Panc1 (cell line): ENCODE measurements around the gene SMARCA1. TPM values are rescaled to one million over a fixed set of nuclear protein-coding genes. Genes with fewer than 3 reads are reported as not detected.

Experiments
- ATAC-seq: fragments of 200-7000 bp; cut with Tn5 transposase; 2 replicates; pipeline ENCODE4 v1.9.1; 2020; ENCODE audit warnings: mild to moderate bottlenecking, moderate library complexity
- BruUV-seq: library from RNA; stranded (reverse); fragments of 400-500 nt; replicated peaks from 2 replicates; lab custom pipeline; 2021; lab: Mats Ljungman, UMichigan
- CTCF ChIA-PET: fragments of 300-600 bp; sonication (Branson Sonifier 250); formaldehyde crosslinking; loops from one replicate; lab custom pipeline; 2022; ENCODE audit warnings: antibody characterized with exemption; lab: Charles Lee
- POLR2A ChIA-PET: fragments of 300-600 bp; sonication (Branson Sonifier 250); formaldehyde crosslinking; loops from one replicate; lab custom pipeline; 2022; ENCODE audit warnings: antibody characterized with exemption; lab: Charles Lee
- DNase-seq: peaks from one replicate; pipeline ENCODE4 v3.0.0-alpha.2; 2010; ENCODE audit warnings: low read depth, low spot score
- H3K27ac ChIP-seq: 2 replicates; pipeline ENCODE4 v1.5.1; 2011; ENCODE audit warnings: mild to moderate bottlenecking, low read length, inconsistent platforms
- H3K27me3 ChIP-seq: fragments of 200-500 bp; sonication (Bioruptor generic); 2 replicates; pipeline ENCODE4 v1.6.0; 2014; ENCODE audit warnings: low read length, inconsistent platforms; ENCODE audit not compliant: control insufficient read depth, insufficient read depth
- H3K36me3 ChIP-seq: fragments of 200-500 bp; sonication (Bioruptor generic); 2 replicates; pipeline ENCODE4 v1.5.1; 2014; ENCODE audit warnings: inconsistent platforms, mild to moderate bottlenecking, low read length, moderate library complexity; ENCODE audit not compliant: control insufficient read depth, insufficient read depth
- H3K4me1 ChIP-seq: 2 replicates; pipeline ENCODE4 v1.5.1; 2011; ENCODE audit warnings: inconsistent platforms, mild to moderate bottlenecking, low read length, moderate library complexity; ENCODE audit not compliant: control insufficient read depth, insufficient read depth
- H3K4me3 ChIP-seq, 2 experiments: 2 replicates each; pipeline ENCODE4 v1.5.1; 2011 to 2012; ENCODE audit warnings: low read depth in 2 of 2, low read length in 2 of 2, mild to moderate bottlenecking in 2 of 2, inconsistent platforms in 1 of 2, moderate library complexity in 1 of 2
- H3K9me3 ChIP-seq: fragments of 200-500 bp; sonication (Bioruptor generic); 2 replicates; pipeline ENCODE4 v1.5.1; 2014; ENCODE audit warnings: low read depth, mild to moderate bottlenecking, inconsistent platforms, low read length, moderate library complexity; ENCODE audit not compliant: control insufficient read depth, insufficient read depth
- CTCF ChIP-seq: fragments of 450-650 bp; IDR thresholded peaks from 2 replicates; pipeline ENCODE4 v1.5.1; 2017; ENCODE audit warnings: mild to moderate bottlenecking
- POLR2AphosphoS5 ChIP-seq: IDR thresholded peaks from 2 replicates; pipeline ENCODE4 v1.6.1; 2012; ENCODE audit warnings: mild to moderate bottlenecking, low read depth, low read length, moderate library complexity
- REST ChIP-seq, 2 experiments: IDR thresholded peaks; 2 replicates each; pipeline ENCODE4 v1.6.1; 2011 to 2012; ENCODE audit warnings: low read depth in 2 of 2, control low read depth in 1 of 2, low read length in 1 of 2, mild to moderate bottlenecking in 1 of 2, moderate library complexity in 1 of 2; ENCODE audit not compliant: insufficient read depth in 1 of 2
- SIN3A ChIP-seq: IDR thresholded peaks from 2 replicates; pipeline ENCODE4 v1.6.1; 2012; ENCODE audit warnings: low read depth, mild to moderate bottlenecking, low read length, moderate library complexity, borderline replicate concordance; ENCODE audit not compliant: insufficient read depth
- TCF7L2 ChIP-seq: IDR thresholded peaks from 2 replicates; pipeline ENCODE4 v1.6.1; 2011; ENCODE audit warnings: mild to moderate bottlenecking, low read depth, low read length, inconsistent platforms
- in situ Hi-C: cut with HindIII; loops from 2 replicates; pipeline ENCODE4 v1.10.0; 2016; ENCODE audit warnings: low sequenced_read_pairs, low pct_unique_long_range_greater_than_20kb
- intact Hi-C: fragments of 100-400 bp; cut with micrococcal nuclease; formaldehyde crosslinking; loops from one replicate; pipeline ENCODE4 v1.10.0; 2022; ENCODE audit not compliant: unreplicated experiment
- total RNA-seq: library from RNA; stranded (reverse); gene quantifications from one replicate; pipeline ENCODE4 v1.2.1, GENCODE V29; 2021; ENCODE audit not compliant: unreplicated experiment

SMARCA1 gene
- total RNA-seq, 1 experiment from 2014 or later = 130 TPM

GRCh38 chrX:129520151-129520550 is 3.1 kb downstream of the SMARCA1 start:
- BruUV-seq = no TSS peak
- ATAC-seq (no peak), DNase-seq (no peak)
- Histone ChIP-seq H3K27ac (peak overlapping the region; percentile 41; the same call in 1 of the 2 replicates), H3K36me3 (peaks cover 9% of the 10 kb centered on the region; the same call in 1 of the 2 replicates), H3K27me3 (no peaks in the 10 kb centered on the region), H3K4me3 (no peak overlapping the region), H3K4me1 (peaks cover 17% of the 10 kb centered on the region), H3K9me3 (no peaks in the 10 kb centered on the region)
- CTCF ChIA-PET = no interaction called here
- intact Hi-C loops (no loop called here), in situ Hi-C loops (no loop called here)
- POLR2A ChIA-PET = no interaction called here
- TF ChIP-seq TCF7L2 = no peak
- no peak for TF ChIP-seq SIN3A
- TF ChIP-seq REST (IDR thresholded peaks at IDR 0.05; ENCODE audit: insufficient read depth in 1 of 2, low read depth in 2 of 2, low read length in 1 of 2) = no peak
- no peak for TF ChIP-seq POLR2AphosphoS5
- TF ChIP-seq CTCF = no peak

GRCh38 chrX:129516402-129516801 is 6.9 kb downstream of the SMARCA1 start:
- ChIA-PET CTCF (no interaction called here), POLR2A (no interaction called here)
- Histone ChIP-seq H3K9me3 (no peaks in the 10 kb centered on the region), H3K27ac (no peak overlapping the region), H3K36me3 (peaks cover 23% of the 10 kb centered on the region; the same call in 1 of the 2 replicates), H3K27me3 (no peaks in the 10 kb centered on the region), H3K4me3 (no peak overlapping the region), H3K4me1 (peaks cover 17% of the 10 kb centered on the region)
- DNase-seq (no peak), ATAC-seq (no peak)
- in situ Hi-C loops (no loop called here), intact Hi-C loops (no loop called here)
- no peak for TF ChIP-seq SIN3A
- no peak for TF ChIP-seq TCF7L2
- no peak for TF ChIP-seq REST (IDR thresholded peaks at IDR 0.05; ENCODE audit: insufficient read depth in 1 of 2, low read depth in 2 of 2, low read length in 1 of 2)
- no peak for TF ChIP-seq CTCF
- BruUV-seq = no TSS peak
